Mononuclear cell (primary cell): ENCODE measurements around the gene PRDX4. TPM values are rescaled to one million over a fixed set of nuclear protein-coding genes. Genes with fewer than 3 reads are reported as not detected.
"Not testable (repeated sequence)": the region's sequence is repeated elsewhere in the genome, so short reads cannot be mapped to it uniquely, and the experiment has no call there.

Source experiments
- H3K27me3 ChIP-seq: 2 replicates; pipeline ENCODE4 v1.6.0; 2011; ENCODE audit warnings: low read length, control low read depth; ENCODE audit not compliant: insufficient read depth
- H3K4me1 ChIP-seq: 2 replicates; pipeline ENCODE4 v1.5.1; 2011; ENCODE audit warnings: mild to moderate bottlenecking, low read length, control low read depth; ENCODE audit not compliant: insufficient read depth
- H3K4me3 ChIP-seq: 2 replicates; pipeline ENCODE4 v1.5.1; 2011; ENCODE audit warnings: mild to moderate bottlenecking, low read length, moderate library complexity
- H3K9me3 ChIP-seq: 2 replicates; pipeline ENCODE4 v1.5.1; 2011; ENCODE audit warnings: low read depth, mild to moderate bottlenecking, control low read depth, low read length
- total RNA-seq: library from RNA; depleted of rRNA; stranded (reverse); fragments of >200 nt; gene quantifications from one replicate; pipeline ENCODE4 v1.2.3, GENCODE V29; 2012

PRDX4 gene
- 14.6 TPM for total RNA-seq

GRCh38 chrX:23667239-23668177 is at the start of gene PRDX4:
PRDX4 (plus strand) TSS chrX:23667493; CDS start chrX:23667571, 78 bp downstream.
- Histone ChIP-seq H3K9me3 (no peaks in the 10 kb centered on the region), H3K4me3 (peak within 1 kb of the TSS; percentile 53), H3K27me3 (no peaks in the 10 kb centered on the region), H3K4me1 (peaks cover 16% of the 10 kb centered on the region)

GRCh38 chrX:23621621-23622265 is 45.5 kb upstream of the PRDX4 start:
- no peaks in the 10 kb centered on the region for H3K9me3 ChIP-seq
- no peak overlapping the region for H3K4me3 ChIP-seq
- no peaks in the 10 kb centered on the region for H3K4me1 ChIP-seq
- H3K27me3 ChIP-seq = no peaks in the 10 kb centered on the region

- Histone ChIP-seq H3K4me3 (no peak overlapping the region), H3K27me3 (no peaks in the 10 kb centered on the region), H3K4me1 (no peaks in the 10 kb centered on the region), H3K9me3 (no peaks in the 10 kb centered on the region)
Measured at GRCh38 chrX:23623797-23624196, 43.5 kb upstream of the PRDX4 start.

- Histone ChIP-seq H3K4me1 (no peaks in the 10 kb centered on the region), H3K27me3 (no peaks in the 10 kb centered on the region), H3K4me3 (no peak overlapping the region), H3K9me3 (no peaks in the 10 kb centered on the region)
Measured at GRCh38 chrX:23626651-23627050, 40.6 kb upstream of the PRDX4 start.

GRCh38 chrX:23628131-23628530 is 39.2 kb upstream of the PRDX4 start:
- no peaks in the 10 kb centered on the region for H3K4me1 ChIP-seq
- H3K9me3 ChIP-seq = no peaks in the 10 kb centered on the region
- no peaks in the 10 kb centered on the region for H3K27me3 ChIP-seq
- no peak overlapping the region for H3K4me3 ChIP-seq

- Histone ChIP-seq H3K4me1 (no peaks in the 10 kb centered on the region), H3K4me3 (no peak overlapping the region), H3K27me3 (no peaks in the 10 kb centered on the region), H3K9me3 (no peaks in the 10 kb centered on the region)
Measured at GRCh38 chrX:23631136-23631535, 36.2 kb upstream of the PRDX4 start.

- no peaks in the 10 kb centered on the region for H3K9me3 ChIP-seq
- H3K27me3 ChIP-seq = no peaks in the 10 kb centered on the region
- H3K4me3 ChIP-seq = no peak overlapping the region
Measured at GRCh38 chrX:23633834-23634580, 33.3 kb upstream of the PRDX4 start.

GRCh38 chrX:23637187-23637586 is 30.1 kb upstream of the PRDX4 start:
- Histone ChIP-seq H3K4me1 (no peaks in the 10 kb centered on the region), H3K4me3 (no peak overlapping the region), H3K9me3 (no peaks in the 10 kb centered on the region), H3K27me3 (no peaks in the 10 kb centered on the region)

More at GRCh38 chrX:23633834-23634580, 33.3 kb upstream of the PRDX4 start:
- H3K4me1 ChIP-seq = no peaks in the 10 kb centered on the region

- Histone ChIP-seq H3K27me3 (no peaks in the 10 kb centered on the region), H3K4me1 (no peaks in the 10 kb centered on the region), H3K9me3 (no peaks in the 10 kb centered on the region), H3K4me3 (no peak overlapping the region)
Measured at GRCh38 chrX:23643020-23643419, 24.3 kb upstream of the PRDX4 start.

- Histone ChIP-seq H3K27me3 (no peaks in the 10 kb centered on the region), H3K4me3 (no peak overlapping the region), H3K9me3 (no peaks in the 10 kb centered on the region), H3K4me1 (no peaks in the 10 kb centered on the region)
Measured at GRCh38 chrX:23644744-23645143, 22.5 kb upstream of the PRDX4 start.

GRCh38 chrX:23656091-23656490 is 11.2 kb upstream of the PRDX4 start:
- no peaks in the 10 kb centered on the region for H3K9me3 ChIP-seq
- H3K4me3 ChIP-seq = no peak overlapping the region
- no peaks in the 10 kb centered on the region for H3K27me3 ChIP-seq
- no peaks in the 10 kb centered on the region for H3K4me1 ChIP-seq

GRCh38 chrX:23656684-23657083 is 10.6 kb upstream of the PRDX4 start:
- Histone ChIP-seq H3K27me3 (no peaks in the 10 kb centered on the region), H3K4me3 (no peak overlapping the region), H3K4me1 (no peaks in the 10 kb centered on the region), H3K9me3 (no peaks in the 10 kb centered on the region)

GRCh38 chrX:23659339-23659738 is 8.0 kb upstream of the PRDX4 start:
- Histone ChIP-seq H3K4me3 (no peak overlapping the region), H3K4me1 (no peaks in the 10 kb centered on the region), H3K9me3 (no peaks in the 10 kb centered on the region), H3K27me3 (no peaks in the 10 kb centered on the region)

GRCh38 chrX:23660083-23660765 is 7.1 kb upstream of the PRDX4 start:
- H3K4me1 ChIP-seq, H3K4me3 ChIP-seq, H3K9me3 ChIP-seq, H3K27me3 ChIP-seq: not testable (repeated sequence)

- Histone ChIP-seq H3K27me3 (no peaks in the 10 kb centered on the region), H3K9me3 (no peaks in the 10 kb centered on the region), H3K4me1 (no peaks in the 10 kb centered on the region), H3K4me3 (no peak overlapping the region)
Measured at GRCh38 chrX:23660766-23661132, 6.5 kb upstream of the PRDX4 start.
